Keratinocyte (primary cell): ENCODE results near the gene LPCAT1. TPM values are rescaled to one million over a fixed set of nuclear protein-coding genes. Genes with fewer than 3 reads are reported as not detected.

Experiments used
- DNase-seq: peaks from one replicate; pipeline ENCODE4 v3.0.0-alpha.2; 2011; ENCODE audit warnings: low read depth, missing footprints, low spot score
- FAIRE-seq: peaks from 2 replicates; lab custom pipeline; 2011; peaks lifted over from hg19 to GRCh38; lab: Jason Lieb, UNC
- H2AFZ ChIP-seq: 2 replicates; pipeline ENCODE4 v1.6.0; 2012; ENCODE audit warnings: low read length, control low read depth, inconsistent platforms; ENCODE audit not compliant: control insufficient read depth
- H3K27ac ChIP-seq: 2 replicates; pipeline ENCODE4 v1.5.1; 2011; ENCODE audit warnings: low read length; ENCODE audit not compliant: control insufficient read depth, insufficient read depth
- H3K27me3 ChIP-seq: 3 replicates; pipeline ENCODE4 v1.6.0; 2011; ENCODE audit warnings: low read length; ENCODE audit not compliant: control insufficient read depth, insufficient read depth; ENCODE audit errors: extremely low read depth
- H3K36me3 ChIP-seq, 2 experiments: 2 replicates in 1 of 2; 3 replicates in 1 of 2; pipeline ENCODE4 v1.5.1; 2011; ENCODE audit warnings: low read length in 2 of 2, mild to moderate bottlenecking in 1 of 2; ENCODE audit not compliant: control insufficient read depth in 2 of 2, insufficient read depth in 2 of 2; ENCODE audit errors: extremely low read depth in 1 of 2
- H3K4me1 ChIP-seq: 3 replicates; pipeline ENCODE4 v1.5.1; 2011; ENCODE audit warnings: low read length; ENCODE audit not compliant: control insufficient read depth, insufficient read depth; ENCODE audit errors: extremely low read depth
- H3K4me2 ChIP-seq: 3 replicates; pipeline ENCODE4 v1.6.0; 2011; ENCODE audit warnings: low read depth, low read length; ENCODE audit not compliant: control insufficient read depth, insufficient read depth; ENCODE audit errors: extremely low read depth
- H3K4me3 ChIP-seq, 3 experiments: fragments of 200-600 bp in 1 of 3; sonication (generic) in 1 of 3; 2 replicates in 2 of 3; 3 replicates in 1 of 3; pipeline ENCODE4 v1.5.1; 2011 to 2016; ENCODE audit warnings: low read length in 3 of 3, mild to moderate bottlenecking in 3 of 3, control low read depth in 2 of 3, inconsistent platforms in 1 of 3, low read depth in 1 of 3, mixed read lengths in 1 of 3, mixed run types in 1 of 3, moderate library complexity in 1 of 3; ENCODE audit not compliant: control insufficient read depth in 2 of 3, insufficient read depth in 2 of 3; ENCODE audit errors: extremely low read depth in 1 of 3
- H3K79me2 ChIP-seq: 2 replicates; pipeline ENCODE4 v1.6.0; 2012; ENCODE audit warnings: low read length; ENCODE audit not compliant: control insufficient read depth, insufficient read depth
- H3K9ac ChIP-seq: 3 replicates; pipeline ENCODE4 v1.6.0; 2011; ENCODE audit warnings: low read length; ENCODE audit not compliant: control insufficient read depth, insufficient read depth; ENCODE audit errors: extremely low read depth
- H3K9me1 ChIP-seq: 3 replicates; pipeline ENCODE4 v1.6.0; 2011; ENCODE audit warnings: low read length; ENCODE audit not compliant: control insufficient read depth, insufficient read depth; ENCODE audit errors: extremely low read depth
- H3K9me3 ChIP-seq: 2 replicates; pipeline ENCODE4 v1.5.1; 2012; ENCODE audit warnings: low read depth, low read length; ENCODE audit not compliant: control insufficient read depth
- H4K20me1 ChIP-seq: 3 replicates; pipeline ENCODE4 v1.6.0; 2011; ENCODE audit warnings: low read length; ENCODE audit not compliant: control insufficient read depth, insufficient read depth; ENCODE audit errors: extremely low read depth
- EZH2 ChIP-seq: IDR thresholded peaks from one replicate; pipeline ENCODE4 v1.6.1; 2012; ENCODE audit warnings: inconsistent platforms, mild to moderate bottlenecking, low read length, moderate library complexity
- dilution Hi-C: fragments of 300-500 bp; cut with MboI; formaldehyde crosslinking; loops from one replicate; pipeline ENCODE4 v1.7.0; 2020; ENCODE audit warnings: low sequenced_read_pairs; ENCODE audit not compliant: extremely low pct_ligation_motif_present
- polyA plus RNA-seq, 5 experiments: library from polyadenylated mRNA; depleted of rRNA in 3 of 5; stranded (reverse) in 3 of 5; stranded (forward) in 1 of 5; unstranded in 1 of 5; fragments of >200 nt; gene quantifications; 1 replicate in 1 of 5; 2 replicates in 3 of 5; 3 replicates in 1 of 5; pipeline versions ENCODE4 v1.2.1 to v1.2.3, GENCODE V29; 2011 to 2012; ENCODE audit warnings: missing spikeins in 2 of 5, low read depth in 1 of 5, low replicate concordance in 1 of 5
- small RNA-seq, 3 experiments: library from RNA; depleted of rRNA; stranded (forward); fragments of <200 nt; gene quantifications; one replicate each; pipeline ENCODE3, GENCODE V24; 2012; ENCODE audit warnings: low read depth in 3 of 3, low replicate concordance in 1 of 3; ENCODE audit not compliant: insufficient read length in 3 of 3
- TF ChIP-seq, protein P1 (sequence below), 3 experiments: IDR thresholded peaks in 1 of 3; conservative IDR thresholded peaks in 1 of 3; optimal IDR thresholded peaks in 1 of 3; 2 replicates in 2 of 3; 3 replicates in 1 of 3; pipeline versions ENCODE3 to v1.5.1; 2011; ENCODE audit warnings: low read length in 3 of 3, mild to moderate bottlenecking in 3 of 3, moderate library complexity in 2 of 3, control low read depth in 1 of 3, inconsistent platforms in 1 of 3; ENCODE audit not compliant: insufficient read depth in 2 of 3; ENCODE audit errors: extremely low read depth in 1 of 3

LPCAT1 gene
- polyA plus RNA-seq, 1 donor (not counting 4 experiments of a cell fraction or from before 2014, with no cell fraction given) = 32.9 TPM

GRCh38 chr5:1412621-1413020, 111.1 kb downstream of the LPCAT1 start:
- peaks cover 13% of the 10 kb centered on the region for H3K27me3 ChIP-seq

DNA sequence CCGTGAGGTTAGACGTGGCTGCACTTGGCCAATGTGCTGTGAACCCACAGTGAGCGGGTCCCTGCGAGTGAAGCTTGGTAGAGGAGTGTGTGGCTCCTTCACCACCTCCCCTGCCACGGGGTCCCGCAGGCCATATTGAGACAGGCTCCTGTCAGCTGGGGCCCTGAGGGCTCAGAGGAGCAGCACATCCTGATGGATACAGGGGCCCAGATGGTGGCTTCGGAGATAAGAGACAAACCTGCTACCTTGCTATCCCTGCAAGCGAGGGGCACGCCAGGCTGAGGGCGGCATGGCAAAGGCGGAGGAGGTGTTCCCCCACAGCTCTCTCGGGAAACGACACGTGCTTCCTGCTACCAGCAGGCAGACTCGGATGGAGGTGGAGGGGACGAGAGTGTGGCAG, 111.6 kb downstream of the LPCAT1 start:
- H3K36me3 ChIP-seq = no peaks in the 10 kb centered on the region
- no peak overlapping the region for H3K4me3 ChIP-seq
- TF ChIP-seq, protein P1, sequence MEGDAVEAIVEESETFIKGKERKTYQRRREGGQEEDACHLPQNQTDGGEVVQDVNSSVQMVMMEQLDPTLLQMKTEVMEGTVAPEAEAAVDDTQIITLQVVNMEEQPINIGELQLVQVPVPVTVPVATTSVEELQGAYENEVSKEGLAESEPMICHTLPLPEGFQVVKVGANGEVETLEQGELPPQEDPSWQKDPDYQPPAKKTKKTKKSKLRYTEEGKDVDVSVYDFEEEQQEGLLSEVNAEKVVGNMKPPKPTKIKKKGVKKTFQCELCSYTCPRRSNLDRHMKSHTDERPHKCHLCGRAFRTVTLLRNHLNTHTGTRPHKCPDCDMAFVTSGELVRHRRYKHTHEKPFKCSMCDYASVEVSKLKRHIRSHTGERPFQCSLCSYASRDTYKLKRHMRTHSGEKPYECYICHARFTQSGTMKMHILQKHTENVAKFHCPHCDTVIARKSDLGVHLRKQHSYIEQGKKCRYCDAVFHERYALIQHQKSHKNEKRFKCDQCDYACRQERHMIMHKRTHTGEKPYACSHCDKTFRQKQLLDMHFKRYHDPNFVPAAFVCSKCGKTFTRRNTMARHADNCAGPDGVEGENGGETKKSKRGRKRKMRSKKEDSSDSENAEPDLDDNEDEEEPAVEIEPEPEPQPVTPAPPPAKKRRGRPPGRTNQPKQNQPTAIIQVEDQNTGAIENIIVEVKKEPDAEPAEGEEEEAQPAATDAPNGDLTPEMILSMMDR (optimal IDR thresholded peaks at IDR 0.05 in 1 of 3, IDR thresholded peaks at IDR 0.05 in 1 of 3, conservative IDR thresholded peaks at IDR 0.05 in 1 of 3; ENCODE audit: extremely low read depth in 1 of 3, insufficient read depth in 2 of 3, low read length in 3 of 3) = no peak
- TF ChIP-seq EZH2 = no peak
- no peaks in the 10 kb centered on the region for H4K20me1 ChIP-seq
- H3K27me3 ChIP-seq = peaks cover 13% of the 10 kb centered on the region
- FAIRE-seq (no peak), DNase-seq (no peak)
- H3K9ac ChIP-seq = no peak overlapping the region
- no peaks in the 10 kb centered on the region for H3K9me3 ChIP-seq
- no peak overlapping the region for H3K4me2 ChIP-seq
- no peak overlapping the region for H3K27ac ChIP-seq
- H3K4me1 ChIP-seq = no peaks in the 10 kb centered on the region
- dilution Hi-C loops = no loop called here
- no peaks in the 10 kb centered on the region for H3K79me2 ChIP-seq
- H2AFZ ChIP-seq = no peak overlapping the region
- H3K9me1 ChIP-seq = no peaks in the 10 kb centered on the region

More at GRCh38 chr5:1412621-1413020, 111.1 kb downstream of the LPCAT1 start:
- H3K9me3 ChIP-seq = no peaks in the 10 kb centered on the region
- no peaks in the 10 kb centered on the region for H3K4me1 ChIP-seq
- H3K27ac ChIP-seq = no peak overlapping the region
- no peak overlapping the region for H2AFZ ChIP-seq
- H3K4me3 ChIP-seq = no peak overlapping the region
- DNase-seq (no peak), FAIRE-seq (no peak)
- H3K79me2 ChIP-seq = no peaks in the 10 kb centered on the region
- H3K36me3 ChIP-seq = no peaks in the 10 kb centered on the region
- dilution Hi-C loops = no loop called here
- no peaks in the 10 kb centered on the region for H3K9me1 ChIP-seq
- TF ChIP-seq, protein P1 (optimal IDR thresholded peaks at IDR 0.05 in 1 of 3, IDR thresholded peaks at IDR 0.05 in 1 of 3, conservative IDR thresholded peaks at IDR 0.05 in 1 of 3; ENCODE audit: extremely low read depth in 1 of 3, insufficient read depth in 2 of 3, low read length in 3 of 3) = no peak
- no peak for TF ChIP-seq EZH2
- H3K9ac ChIP-seq = no peak overlapping the region
- H3K4me2 ChIP-seq = no peak overlapping the region
- no peaks in the 10 kb centered on the region for H4K20me1 ChIP-seq

Small RNAs within 50 kb of the gene (small RNA-seq; reads per million reads assigned to genes)
- gene MIR6075 = 0 reads per million in 3 experiments

Other genes starting within 250 kb of the LPCAT1 start
- gene TERT, start 228.9 kb downstream of the LPCAT1 start, polyA plus RNA-seq = not detected in 3 replicates
- gene CLPTM1L, start 178.9 kb downstream of the LPCAT1 start, polyA plus RNA-seq = 142 to 158 TPM (median 146 TPM) in 3 replicates
- gene SLC6A3, start 78.5 kb downstream of the LPCAT1 start, polyA plus RNA-seq = 0.03 TPM in 1 of 3 replicates, not detected in the others